ENCODE measurements around the gene NMUR2.

NMUR2 gene, protein sequence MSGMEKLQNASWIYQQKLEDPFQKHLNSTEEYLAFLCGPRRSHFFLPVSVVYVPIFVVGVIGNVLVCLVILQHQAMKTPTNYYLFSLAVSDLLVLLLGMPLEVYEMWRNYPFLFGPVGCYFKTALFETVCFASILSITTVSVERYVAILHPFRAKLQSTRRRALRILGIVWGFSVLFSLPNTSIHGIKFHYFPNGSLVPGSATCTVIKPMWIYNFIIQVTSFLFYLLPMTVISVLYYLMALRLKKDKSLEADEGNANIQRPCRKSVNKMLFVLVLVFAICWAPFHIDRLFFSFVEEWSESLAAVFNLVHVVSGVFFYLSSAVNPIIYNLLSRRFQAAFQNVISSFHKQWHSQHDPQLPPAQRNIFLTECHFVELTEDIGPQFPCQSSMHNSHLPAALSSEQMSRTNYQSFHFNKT

DNA sequence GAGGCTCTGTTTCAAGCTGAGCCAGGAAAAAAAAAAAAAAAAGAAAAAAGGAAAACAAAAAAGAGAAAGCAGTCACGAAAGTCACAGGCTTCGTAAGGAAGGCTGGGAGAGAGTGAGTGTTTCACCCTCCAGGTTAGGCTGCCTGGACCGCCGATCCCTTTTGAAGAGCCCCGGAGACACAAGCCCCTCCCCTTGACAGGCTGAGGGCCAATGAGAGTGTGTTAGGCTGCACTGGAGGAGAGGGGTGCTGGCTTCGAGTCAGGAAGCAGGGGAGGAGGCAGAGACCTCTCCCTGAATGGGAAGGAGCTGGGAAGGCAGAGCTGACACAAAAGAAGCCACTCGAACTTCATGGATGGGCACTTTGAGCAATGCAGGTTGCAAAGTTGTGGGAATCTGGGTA, at the start of gene NMUR2:
TSS of gene NMUR2 (minus strand) at position 135 of the 400 bp plus-strand sequence. CDS start 166 bp downstream, outside the sequence.
- DNase-seq (ENCODE audit: low spot score) = no peak

DNA sequence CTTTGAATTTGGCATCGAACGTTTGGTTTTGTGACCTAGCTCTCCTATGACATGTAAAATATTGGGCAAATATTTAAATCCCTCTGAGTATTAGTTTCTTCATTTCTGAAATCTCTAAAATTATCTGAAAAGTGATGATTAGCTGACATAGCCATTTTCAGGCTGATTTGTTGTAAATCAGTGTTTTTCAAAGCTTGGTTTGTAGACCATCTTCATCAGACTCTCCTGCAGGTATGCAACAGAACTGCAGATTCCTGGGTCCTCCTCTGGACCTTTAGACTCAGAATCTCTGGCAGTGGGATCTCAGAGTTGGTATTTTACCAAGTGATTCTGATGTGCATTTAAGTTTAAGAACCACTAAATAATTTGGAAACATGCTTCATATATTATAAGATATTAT, 38.9 kb upstream of the NMUR2 start:
- no peak for DNase-seq (ENCODE audit: low spot score)

DNA sequence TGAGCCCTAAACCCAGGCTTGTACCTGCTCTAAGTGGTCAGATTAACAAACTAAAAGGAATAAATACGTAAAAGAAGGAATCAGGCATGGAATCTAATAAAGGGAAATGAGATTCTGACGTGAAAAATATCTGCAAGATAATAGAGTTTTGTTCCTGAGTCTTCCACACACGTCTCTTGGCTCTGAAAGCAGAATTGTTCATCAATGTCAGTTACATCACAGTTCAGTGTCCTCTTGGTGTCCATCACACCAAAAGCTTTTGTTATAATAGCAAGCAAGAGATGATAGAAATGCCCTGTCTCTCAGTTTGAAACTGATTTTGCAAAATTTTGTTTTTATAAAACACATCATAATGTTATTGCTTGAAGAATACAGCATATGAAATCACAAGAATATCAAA, 34.7 kb upstream of the NMUR2 start:
- DNase-seq (ENCODE audit: low spot score) = no peak

DNA sequence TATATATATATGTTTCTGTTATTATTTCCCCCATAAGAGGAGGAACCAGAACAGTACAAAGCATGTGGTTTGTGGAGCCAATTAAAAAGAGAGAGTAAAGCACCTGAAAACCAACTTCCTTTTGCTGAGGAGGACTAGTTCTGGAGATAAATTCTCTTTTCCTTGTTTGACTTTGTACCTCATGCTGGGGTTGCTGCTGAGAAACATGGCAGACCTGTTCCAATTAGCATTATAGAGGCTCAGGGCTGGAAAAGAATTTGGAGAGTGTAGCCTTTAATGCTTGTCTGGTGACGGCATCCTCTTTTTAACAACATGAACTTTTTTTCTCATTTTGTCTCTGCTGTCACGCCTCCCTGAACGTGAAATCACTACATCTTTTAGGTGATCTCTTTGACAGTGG, 32.8 kb upstream of the NMUR2 start:
- no peak for DNase-seq (ENCODE audit: low spot score)

DNA sequence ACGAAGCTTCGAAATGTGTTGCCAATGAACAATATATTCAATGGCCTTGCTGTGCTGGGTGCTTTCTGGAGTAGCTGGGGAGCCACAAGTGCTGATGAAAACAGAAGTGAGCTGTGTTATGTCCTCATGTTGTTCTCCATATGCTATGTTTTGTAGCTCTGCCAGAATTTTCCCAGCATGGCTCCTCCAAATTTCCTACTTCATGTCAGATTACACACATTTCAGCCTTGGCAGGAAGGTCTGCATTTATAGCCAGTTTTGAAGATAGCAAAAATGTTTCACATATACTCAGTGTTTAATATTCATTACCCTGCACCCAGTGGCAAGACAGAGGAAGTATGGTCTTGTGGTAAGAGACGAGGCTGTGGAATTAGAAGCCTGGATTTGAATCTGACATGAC, 22.6 kb upstream of the NMUR2 start:
- no peak for DNase-seq (ENCODE audit: low spot score)

DNA sequence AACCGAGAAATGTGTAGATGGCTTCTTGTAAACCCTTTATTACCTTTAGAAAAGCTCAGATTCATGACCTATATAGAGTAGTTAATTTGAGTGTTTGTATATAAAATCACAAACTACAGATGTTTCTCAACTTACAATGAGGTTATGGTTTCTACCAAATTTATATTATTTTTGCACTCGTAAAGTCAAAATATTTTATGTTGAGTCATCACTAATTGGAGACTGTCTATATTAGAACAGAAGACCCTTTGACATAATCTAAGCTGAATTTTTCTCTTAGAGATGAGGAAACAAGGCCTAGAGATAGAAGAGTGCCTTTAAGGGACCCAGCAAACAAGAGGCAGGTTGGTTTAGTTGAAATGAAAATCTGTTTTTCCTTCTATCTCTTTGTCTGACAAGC, 20.0 kb upstream of the NMUR2 start:
- no peak for DNase-seq (ENCODE audit: low spot score)

DNA sequence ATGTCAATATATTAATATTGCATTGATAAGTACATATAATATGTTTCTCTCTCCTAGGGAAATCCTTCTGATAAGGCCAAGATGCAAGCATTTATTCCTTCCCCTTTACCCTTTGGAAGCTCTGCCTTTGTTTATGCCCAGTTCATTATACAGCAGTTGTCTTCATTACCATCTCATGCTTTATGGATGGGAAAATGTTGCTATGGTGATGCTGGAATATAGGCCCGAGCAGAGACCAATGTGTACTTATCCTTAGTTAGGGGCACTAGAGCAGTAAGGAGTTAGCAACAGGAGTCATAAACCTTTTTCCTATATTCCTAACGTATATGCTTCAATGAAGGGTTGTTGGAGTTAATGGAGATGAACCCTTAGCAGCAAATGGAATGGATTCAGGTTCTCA, 19.4 kb upstream of the NMUR2 start:
- no peak for DNase-seq (ENCODE audit: low spot score)

DNA sequence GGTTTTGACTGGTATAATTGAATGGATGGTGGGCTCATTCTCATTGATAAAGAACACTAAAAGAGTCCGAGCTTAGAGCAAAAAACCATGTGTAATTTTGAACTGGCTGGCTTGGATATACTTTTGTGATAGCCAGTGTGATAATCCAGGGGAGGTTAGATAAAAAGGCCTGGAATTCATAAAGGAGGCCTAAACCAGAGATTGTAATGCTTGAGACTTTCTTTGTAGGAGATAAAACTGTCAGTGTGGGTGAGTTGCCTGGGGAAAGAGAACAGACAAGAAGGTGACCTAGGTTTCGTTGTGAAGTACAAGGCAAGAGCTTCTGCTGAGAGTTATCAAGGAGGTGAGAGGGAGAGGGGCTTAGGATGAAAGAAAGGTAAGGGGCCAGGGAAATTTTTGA, 17.0 kb upstream of the NMUR2 start:
- no peak for DNase-seq (ENCODE audit: low spot score)

DNA sequence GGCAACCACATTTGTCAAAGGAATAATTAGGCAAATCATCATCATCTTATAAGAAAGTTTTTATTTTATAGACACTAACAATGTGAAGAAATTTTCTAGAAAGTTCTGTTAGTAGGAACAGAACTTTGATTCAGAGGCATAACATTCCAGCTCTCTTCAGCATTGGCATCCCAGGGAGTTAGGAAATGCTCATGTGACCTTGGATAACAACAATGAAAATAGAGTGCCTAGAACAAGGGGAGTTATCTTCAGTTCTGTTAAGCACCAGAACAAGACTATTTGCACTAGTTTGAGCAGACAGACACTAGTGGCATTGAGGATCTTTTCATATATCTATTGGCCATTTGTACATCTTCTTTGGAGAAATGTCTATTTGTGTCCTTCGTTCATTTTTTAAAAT, 7.0 kb upstream of the NMUR2 start:
- DNase-seq (ENCODE audit: low spot score) = no peak

DNA sequence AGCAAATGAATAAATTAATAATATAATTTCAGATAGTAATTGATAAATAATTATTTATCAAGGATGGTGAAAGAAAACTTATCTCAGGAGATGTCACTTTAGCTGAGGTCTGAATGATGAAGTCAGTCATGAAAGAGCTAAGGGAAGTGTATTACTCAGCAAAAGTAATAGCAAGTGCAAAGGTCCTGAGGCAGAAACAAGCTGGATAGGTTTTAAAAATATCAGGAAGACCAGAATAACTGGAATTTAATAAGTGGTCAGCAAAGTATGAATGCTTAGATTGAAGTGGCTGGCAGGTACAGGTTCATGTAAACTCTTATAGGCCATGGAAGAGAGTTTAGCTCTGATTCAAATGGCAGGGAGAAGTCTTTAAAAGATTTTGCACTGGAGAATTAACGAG, 1.0 kb upstream of the NMUR2 start:
- no peak for DNase-seq (ENCODE audit: low spot score)

DNA sequence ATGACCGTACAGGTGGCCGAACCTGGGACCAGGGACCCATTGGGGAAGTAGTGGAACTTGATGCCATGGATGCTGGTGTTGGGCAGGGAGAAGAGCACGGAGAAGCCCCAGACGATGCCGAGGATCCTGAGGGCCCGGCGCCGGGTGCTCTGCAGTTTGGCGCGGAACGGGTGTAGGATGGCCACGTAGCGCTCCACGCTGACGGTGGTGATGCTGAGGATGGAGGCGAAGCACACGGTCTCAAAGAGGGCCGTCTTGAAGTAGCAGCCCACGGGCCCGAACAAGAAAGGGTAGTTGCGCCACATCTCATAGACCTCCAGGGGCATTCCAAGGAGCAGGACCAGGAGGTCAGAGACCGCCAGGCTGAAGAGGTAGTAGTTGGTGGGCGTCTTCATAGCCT, 585 bp downstream of the NMUR2 start:
- no peak for DNase-seq (ENCODE audit: low spot score)

DNA sequence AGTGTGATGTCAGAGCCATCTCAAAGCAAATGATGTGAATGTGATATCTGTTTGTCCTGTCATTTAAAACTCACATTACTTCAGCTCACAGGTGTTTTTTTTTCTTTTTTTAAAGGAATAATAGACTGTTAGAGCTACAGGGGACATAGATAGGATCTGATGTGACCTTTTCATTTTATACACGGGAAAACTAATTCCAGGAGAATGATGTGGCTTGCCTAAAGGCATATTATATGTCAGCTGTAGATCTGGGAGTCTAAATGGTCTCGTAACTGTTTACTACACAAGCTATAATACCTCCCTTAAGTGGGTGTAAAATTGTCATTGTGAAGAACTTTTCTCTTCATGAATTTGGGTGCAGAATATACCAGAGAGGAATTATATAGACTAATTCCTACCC, 2.0 kb downstream of the NMUR2 start:
- DNase-seq (ENCODE audit: low spot score) = no peak

DNA sequence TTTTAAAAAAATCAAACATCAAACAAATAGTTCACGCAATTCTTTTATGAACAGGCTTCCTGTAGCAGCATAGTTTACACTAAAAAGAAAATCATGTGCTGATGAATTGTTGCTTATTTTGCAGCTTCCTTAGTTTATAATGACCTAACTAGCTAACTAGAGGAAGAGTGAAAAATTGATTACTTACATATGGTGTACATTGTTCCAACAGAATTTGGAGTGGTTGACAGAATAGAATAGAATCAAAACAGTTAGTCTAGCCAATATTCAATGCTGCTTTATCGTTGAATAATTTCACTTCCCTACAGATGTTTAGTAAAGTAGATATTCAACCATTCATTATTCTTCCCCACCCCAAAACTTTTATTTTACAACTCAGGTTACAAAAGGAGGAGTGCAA, 4.2 kb downstream of the NMUR2 start:
- DNase-seq (ENCODE audit: low spot score) = no peak

DNA sequence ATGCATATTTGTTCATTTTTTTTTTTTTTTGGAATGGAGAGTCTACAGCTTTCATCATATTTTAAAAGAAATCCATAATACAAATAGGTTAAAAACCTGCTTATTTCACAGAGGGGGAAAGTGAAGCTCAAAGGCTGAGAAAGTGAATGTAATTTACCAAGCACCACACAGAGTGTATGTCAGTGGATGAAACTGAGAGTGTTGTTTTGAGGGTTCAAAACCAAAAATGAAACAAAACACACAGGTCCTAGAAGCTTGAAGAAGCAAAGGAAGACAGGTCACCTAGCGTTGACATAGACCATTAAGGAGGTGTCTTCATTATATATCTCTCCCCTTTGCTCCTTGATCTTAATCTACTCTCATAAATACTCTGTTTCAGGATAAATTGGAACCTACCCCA, 7.5 kb downstream of the NMUR2 start:
- no peak for DNase-seq (ENCODE audit: low spot score)

DNA sequence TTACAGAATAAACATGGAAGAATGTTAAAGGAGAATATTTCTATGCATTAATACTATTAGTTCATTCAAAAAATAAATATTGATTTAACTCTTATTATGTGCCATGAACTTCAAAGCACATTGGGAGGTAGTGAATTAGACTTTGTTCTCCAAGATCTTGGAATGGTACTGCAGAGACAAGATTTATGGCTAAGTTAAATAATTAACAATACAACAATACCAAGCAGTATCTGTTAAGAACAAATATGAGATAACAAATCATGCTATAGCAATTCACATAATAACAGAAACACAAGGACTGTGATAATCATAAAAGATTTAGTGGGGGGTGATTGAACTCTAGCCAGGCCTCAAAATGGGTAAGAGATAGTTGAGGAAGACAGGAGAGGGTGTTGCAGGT, 11.6 kb downstream of the NMUR2 start:
- DNase-seq (ENCODE audit: low spot score) = no peak

DNA sequence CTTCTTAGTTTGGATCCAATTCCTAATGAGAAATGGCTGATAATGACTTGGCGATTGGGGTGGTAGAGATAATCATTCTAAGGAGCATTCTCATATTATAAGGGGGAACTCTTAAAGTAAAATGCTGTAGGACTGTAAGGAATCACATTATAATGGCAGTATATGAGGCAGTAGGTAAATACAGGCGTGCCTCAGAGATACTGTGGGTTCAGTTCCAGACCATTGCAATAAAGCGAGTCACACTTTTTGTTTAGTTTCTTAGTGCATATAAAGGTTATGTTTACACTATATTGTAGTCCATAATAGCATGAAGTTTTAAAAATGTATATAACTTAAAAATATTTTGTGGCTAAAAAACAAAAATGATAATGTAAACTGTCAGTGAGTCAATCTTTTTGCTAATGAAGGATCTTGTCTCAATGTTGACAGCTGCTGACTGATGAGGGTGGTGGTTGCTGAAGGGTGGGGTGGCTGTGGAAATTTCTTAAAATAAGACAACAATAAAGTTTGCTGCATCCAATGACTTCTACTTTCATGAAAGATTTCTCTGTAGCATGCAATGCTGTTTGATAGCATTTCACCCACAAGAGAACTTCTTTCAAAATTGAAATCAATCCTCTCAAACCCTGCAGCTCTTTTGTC, 15.8 kb downstream of the NMUR2 start:
- DNase-seq (ENCODE audit: low spot score) = no peak

DNA sequence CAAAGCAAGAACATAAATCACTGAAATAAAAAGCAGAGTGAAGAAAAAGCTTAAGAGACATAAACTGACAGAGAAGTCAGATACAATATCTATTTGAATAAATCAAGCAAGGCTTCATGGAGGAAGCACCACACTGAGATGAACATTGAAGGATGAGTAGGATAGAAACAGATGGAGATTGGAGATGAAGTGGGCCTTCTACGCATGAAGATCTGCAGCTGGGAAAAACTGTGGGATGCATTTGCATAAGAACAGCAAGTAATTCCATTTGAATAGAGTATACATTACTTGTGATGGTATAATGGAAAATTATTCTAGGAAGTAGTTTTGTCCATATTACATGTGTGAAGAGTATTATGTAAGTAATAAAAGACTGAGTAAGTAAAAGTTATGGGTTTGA, 16.5 kb downstream of the NMUR2 start:
- no peak for DNase-seq (ENCODE audit: low spot score)

DNA sequence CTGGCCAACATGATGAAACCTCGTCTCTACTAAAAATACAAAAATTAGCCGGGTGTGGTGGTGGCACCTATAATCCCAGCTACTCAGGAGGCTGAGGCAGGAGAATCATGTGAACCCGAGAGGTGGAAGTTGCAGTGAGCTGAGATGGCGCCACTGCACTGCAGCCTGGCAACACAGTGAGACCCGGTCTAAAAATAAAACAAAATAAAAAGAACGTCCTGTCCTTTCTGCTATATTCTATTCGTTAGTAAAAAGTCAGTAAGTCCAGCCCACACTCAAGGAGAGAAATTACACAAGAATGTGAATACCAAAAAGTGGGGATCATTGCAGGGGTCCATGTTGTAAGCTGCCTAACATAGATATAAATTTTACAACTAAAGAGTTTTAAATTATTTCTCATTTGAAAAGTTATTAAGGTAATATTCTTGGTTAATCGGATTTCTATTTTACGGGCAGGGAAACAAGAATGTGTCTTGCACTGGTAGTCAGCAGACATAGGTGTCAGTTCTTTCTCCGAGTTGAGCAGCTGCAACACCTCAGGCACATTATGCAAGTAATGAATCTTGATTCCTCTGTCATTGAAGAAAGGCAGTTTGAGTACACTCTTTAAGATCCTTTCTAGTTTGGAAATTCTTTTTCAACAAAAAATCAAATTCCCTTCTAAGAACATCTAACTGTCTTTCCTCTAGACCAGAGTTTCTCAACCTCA, 24.5 kb downstream of the NMUR2 start:
- DNase-seq (ENCODE audit: low spot score) = no peak

DNA sequence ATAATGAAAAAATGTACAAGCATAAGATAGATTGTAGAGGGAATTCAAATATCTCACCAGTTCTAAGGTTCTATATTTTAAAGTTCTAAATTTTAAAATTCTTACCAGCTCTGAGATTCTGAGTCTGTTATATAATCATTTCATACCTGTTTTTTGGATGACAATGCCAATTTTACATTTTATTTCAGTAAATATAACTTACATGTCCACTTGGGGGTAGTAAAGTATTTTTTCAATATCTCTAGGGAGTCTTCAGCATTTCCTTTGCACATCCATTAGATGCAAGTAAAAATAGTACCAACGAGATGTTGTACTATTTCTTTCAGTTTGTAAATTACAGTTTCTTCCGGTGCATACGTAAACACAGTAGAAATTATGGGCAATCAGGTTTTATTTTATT, 25.7 kb downstream of the NMUR2 start:
- DNase-seq (ENCODE audit: low spot score) = no peak

DNA sequence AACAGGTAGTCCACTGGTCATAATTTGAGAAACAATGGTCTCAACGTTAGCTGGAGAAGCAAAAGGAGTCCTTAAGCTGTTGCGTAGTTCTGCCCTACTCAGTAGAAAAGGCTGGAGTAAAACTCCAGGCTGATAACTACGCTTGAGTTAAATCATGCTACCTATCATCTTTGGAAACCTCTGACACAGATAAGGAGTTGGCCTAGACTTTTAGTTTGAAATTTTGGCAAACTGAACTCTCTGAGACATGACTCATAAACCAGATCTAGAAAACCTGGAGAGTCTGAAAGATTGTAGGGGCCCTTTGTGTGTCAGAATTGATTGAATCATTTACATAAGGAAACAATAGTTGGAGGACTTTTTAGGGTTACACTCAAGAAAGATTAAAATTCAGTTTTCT, 26.3 kb downstream of the NMUR2 start:
- DNase-seq (ENCODE audit: low spot score) = no peak

DNA sequence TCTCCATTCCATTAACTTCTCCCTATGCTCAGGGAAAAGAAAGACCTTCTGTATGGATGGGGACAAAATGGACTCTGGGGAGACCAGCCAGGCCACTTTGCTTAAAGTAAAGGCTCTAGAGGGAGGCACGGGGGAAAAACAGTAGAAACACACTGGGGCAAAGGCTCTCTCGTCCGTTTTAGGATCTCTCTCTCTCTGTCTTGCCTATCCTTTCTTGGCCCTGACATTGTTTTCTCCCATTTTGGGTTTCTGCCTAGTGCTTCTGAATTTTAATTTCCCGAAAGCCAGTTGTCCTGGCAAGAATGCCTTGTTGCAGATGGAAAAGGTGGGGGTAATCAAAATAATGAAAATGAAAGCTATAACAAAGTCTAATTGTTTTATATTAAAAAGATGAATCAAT, 28.2 kb downstream of the NMUR2 start:
- DNase-seq (ENCODE audit: low spot score) = no peak

DNA sequence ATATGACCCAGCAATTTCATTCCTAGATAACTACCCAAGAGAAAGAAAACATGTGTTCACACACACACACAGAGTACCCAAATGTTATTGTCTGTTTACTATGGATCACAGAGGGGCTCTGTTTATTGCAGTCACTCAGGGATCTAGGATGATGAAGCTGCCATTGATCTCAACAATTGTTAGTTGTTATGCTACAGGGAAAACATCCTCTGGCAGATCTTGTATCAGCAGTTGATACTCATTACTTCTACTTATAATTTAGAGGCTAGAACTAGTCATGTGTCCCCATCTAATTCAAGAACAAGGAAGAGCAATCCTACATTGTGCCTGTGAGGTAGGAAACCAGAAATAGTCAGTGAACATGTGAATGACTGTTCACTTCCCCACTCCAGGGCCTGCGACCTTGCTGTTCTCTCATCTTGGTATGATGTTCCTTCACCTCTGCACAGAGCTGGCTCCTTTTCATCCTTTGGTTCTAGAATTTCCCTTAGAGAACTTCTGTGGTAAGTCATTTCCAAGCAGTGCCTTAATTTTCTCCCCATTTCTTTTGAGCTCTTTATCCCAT, 30.3 kb downstream of the NMUR2 start:
- DNase-seq (ENCODE audit: low spot score) = no peak

DNA sequence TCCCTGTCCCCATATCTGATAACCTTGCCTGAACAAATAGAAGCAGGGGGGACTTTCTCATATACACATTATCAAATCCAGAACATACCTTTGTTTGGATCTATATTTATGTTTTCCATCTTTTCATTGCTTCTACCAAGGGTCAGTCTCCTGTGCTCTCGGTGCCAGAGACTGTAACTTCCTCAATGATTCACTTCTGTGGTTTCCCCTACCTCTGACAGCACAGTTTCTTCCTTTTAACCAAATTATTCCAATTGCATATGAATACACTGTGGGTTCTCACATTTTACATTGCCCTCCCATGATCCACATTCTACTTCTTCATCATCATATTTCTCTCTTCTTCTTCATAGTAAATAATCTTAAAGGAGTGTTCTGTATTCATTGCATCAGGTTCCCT, 32.2 kb downstream of the NMUR2 start:
- DNase-seq (ENCODE audit: low spot score) = no peak
